DOHH2 (cell line): Measurements from ENCODE around the gene HELZ.

Source experiments
- EZH2phosphoT487 ChIP-seq: fragments of 200-600 bp; sonication (generic); IDR thresholded peaks from 2 replicates; pipeline ENCODE4 v1.6.1; 2017; ENCODE audit warnings: borderline replicate concordance, mild to moderate bottlenecking, antibody characterized with exemption, low read length, moderate library complexity, mixed read lengths
- TF ChIP-seq, protein P1 (sequence below): fragments of 200-600 bp; sonication (generic); IDR thresholded peaks from one replicate; pipeline ENCODE4 v1.5.1; 2014; ENCODE audit warnings: antibody characterized with exemption, mild to moderate bottlenecking, low read depth, low read length; ENCODE audit not compliant: poor library complexity, severe bottlenecking

GRCh38 chr17:67046398-67046797, 198.6 kb downstream of the HELZ start:
- TF ChIP-seq, protein P1, sequence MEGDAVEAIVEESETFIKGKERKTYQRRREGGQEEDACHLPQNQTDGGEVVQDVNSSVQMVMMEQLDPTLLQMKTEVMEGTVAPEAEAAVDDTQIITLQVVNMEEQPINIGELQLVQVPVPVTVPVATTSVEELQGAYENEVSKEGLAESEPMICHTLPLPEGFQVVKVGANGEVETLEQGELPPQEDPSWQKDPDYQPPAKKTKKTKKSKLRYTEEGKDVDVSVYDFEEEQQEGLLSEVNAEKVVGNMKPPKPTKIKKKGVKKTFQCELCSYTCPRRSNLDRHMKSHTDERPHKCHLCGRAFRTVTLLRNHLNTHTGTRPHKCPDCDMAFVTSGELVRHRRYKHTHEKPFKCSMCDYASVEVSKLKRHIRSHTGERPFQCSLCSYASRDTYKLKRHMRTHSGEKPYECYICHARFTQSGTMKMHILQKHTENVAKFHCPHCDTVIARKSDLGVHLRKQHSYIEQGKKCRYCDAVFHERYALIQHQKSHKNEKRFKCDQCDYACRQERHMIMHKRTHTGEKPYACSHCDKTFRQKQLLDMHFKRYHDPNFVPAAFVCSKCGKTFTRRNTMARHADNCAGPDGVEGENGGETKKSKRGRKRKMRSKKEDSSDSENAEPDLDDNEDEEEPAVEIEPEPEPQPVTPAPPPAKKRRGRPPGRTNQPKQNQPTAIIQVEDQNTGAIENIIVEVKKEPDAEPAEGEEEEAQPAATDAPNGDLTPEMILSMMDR = no peak
- no peak for TF ChIP-seq EZH2phosphoT487
